ENCODE results near the gene WNT8B. TPM values are rescaled to one million over a fixed set of nuclear protein-coding genes. Genes with fewer than 3 reads are reported as not detected.

Gene WNT8B
- total RNA-seq, 1 donor from 2014 or later, result not detected

GRCh38 chr10:100498059-100498458 lies 35.2 kb downstream of the WNT8B start:
- Histone ChIP-seq H3K36me3 (peaks cover 0 to 24% of the 10 kb centered on the region in 2 donors), H3K27ac (no peak overlapping the region), H3K4me1 (no peaks in the 10 kb centered on the region), H3K9me3 (no peaks in the 10 kb centered on the region), H3K27me3 (no peaks in the 10 kb centered on the region), H3K4me3 (no peak overlapping the region)
- intact Hi-C loops (cut with DNase I), result no loop called here
- no peak for DNase-seq (ENCODE audit: extremely low spot score in 2 of 2)
- no peak for TF ChIP-seq CTCF (IDR thresholded peaks at IDR 0.05)
- no peak for TF ChIP-seq POLR2A (IDR thresholded peaks at IDR 0.05)
- no peak for TF ChIP-seq POLR2AphosphoS5 (IDR thresholded peaks at IDR 0.05; ENCODE audit: insufficient read depth in 1 of 2, low read depth in 1 of 2)

GRCh38 chr10:100501423-100501822 lies 38.6 kb downstream of the WNT8B start:
- no peaks in the 10 kb centered on the region for H3K9me3 ChIP-seq
- no peaks in the 10 kb centered on the region for H3K4me1 ChIP-seq
- no peak overlapping the region for H3K4me3 ChIP-seq
- intact Hi-C loops (cut with DNase I), result loop anchor here (5.0 kb wide), 1 partner anchor 324 kb away; no protein-coding TSS in a partner anchor
- H3K27ac ChIP-seq, result no peak overlapping the region
- TF ChIP-seq POLR2A (IDR thresholded peaks at IDR 0.05) (no peak), POLR2AphosphoS5 (IDR thresholded peaks at IDR 0.05; ENCODE audit: insufficient read depth in 1 of 2, low read depth in 1 of 2) (no peak), CTCF (IDR thresholded peaks at IDR 0.05) (no peak)
- H3K36me3 ChIP-seq, result peaks cover 0 to 24% of the 10 kb centered on the region in 2 donors
- H3K27me3 ChIP-seq, result no peaks in the 10 kb centered on the region
- no peak for DNase-seq (ENCODE audit: extremely low spot score in 2 of 2)

DNA sequence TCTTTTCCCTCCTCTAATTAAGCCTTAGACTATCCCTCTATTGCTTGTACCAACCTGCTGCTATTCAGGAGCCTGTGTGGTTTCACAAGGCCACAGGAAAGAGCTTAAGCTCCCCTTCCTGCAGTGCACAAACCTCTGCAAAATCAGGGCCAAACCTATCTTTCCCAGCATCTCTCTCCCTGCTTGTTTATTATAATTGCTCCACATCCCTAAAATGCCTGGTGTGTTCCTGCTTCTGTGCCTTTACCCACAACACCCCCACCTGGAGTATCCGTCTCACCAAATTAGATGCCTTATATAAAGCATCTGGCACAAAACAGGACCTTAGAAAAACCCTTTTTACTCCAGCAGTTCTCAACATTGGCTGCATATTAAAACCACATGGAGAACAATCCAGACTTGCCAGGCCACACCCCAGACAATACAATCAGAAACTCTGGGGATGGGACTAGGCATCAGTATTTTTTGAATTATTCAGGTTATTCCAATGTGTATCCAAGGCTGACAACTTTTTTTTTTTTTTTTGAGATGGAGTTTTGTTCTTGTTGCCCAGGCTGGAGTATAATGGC lies 40.2 kb downstream of the WNT8B start:
- no peaks in the 10 kb centered on the region for H3K27me3 ChIP-seq
- peaks cover 0 to 30% of the 10 kb centered on the region in 2 donors for H3K36me3 ChIP-seq
- no peak for DNase-seq (ENCODE audit: extremely low spot score in 2 of 2)
- H3K4me3 ChIP-seq, result no peak overlapping the region
- no peak overlapping the region for H3K27ac ChIP-seq
- H3K4me1 ChIP-seq, result no peaks in the 10 kb centered on the region
- no peaks in the 10 kb centered on the region for H3K9me3 ChIP-seq
- intact Hi-C loops (cut with DNase I), result loop anchor here (5.0 kb wide), 1 partner anchor 326 kb away; no protein-coding TSS in a partner anchor
- TF ChIP-seq POLR2A (IDR thresholded peaks at IDR 0.05) (no peak), CTCF (IDR thresholded peaks at IDR 0.05) (no peak), POLR2AphosphoS5 (IDR thresholded peaks at IDR 0.05; ENCODE audit: insufficient read depth in 1 of 2, low read depth in 1 of 2) (no peak)

- TF ChIP-seq POLR2A (IDR thresholded peaks at IDR 0.05) (no peak), CTCF (IDR thresholded peaks at IDR 0.05) (no peak), POLR2AphosphoS5 (IDR thresholded peaks at IDR 0.05; ENCODE audit: insufficient read depth in 1 of 2, low read depth in 1 of 2) (no peak)
- H3K27me3 ChIP-seq, result no peaks in the 10 kb centered on the region
- peaks cover 0 to 27% of the 10 kb centered on the region in 2 donors for H3K36me3 ChIP-seq
- H3K4me1 ChIP-seq, result no peaks in the 10 kb centered on the region
- no peak for DNase-seq (ENCODE audit: extremely low spot score in 2 of 2)
- no peaks in the 10 kb centered on the region for H3K9me3 ChIP-seq
- no peak overlapping the region for H3K27ac ChIP-seq
- no peak overlapping the region for H3K4me3 ChIP-seq
- intact Hi-C loops (cut with DNase I), result loop anchor here (5.0 kb wide), 1 partner anchor 327 kb away; no protein-coding TSS in a partner anchor
Observed at GRCh38 chr10:100504096-100504495, 41.3 kb downstream of the WNT8B start.

DNA sequence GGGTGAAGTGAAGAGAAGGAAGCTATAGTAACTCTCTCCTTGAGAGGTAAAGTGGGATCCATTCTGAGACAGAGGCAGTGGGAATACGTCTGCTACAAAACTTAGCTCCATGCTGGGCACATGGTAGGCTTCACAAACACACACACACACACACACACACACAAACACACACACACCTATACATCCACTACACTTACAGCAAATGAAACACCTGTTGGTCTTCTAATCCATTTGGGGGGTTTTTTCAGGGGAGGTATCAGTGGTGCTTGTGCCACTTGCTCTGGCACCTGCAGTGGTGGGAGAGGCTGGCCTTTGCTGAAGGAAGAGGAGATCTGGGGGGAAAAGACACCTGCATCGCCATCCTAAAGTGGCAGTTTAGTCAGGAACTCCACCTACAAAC lies 42.4 kb downstream of the WNT8B start:
- Histone ChIP-seq H3K27ac (no peak overlapping the region), H3K27me3 (no peaks in the 10 kb centered on the region), H3K9me3 (no peaks in the 10 kb centered on the region), H3K4me3 (no peak overlapping the region), H3K4me1 (no peaks in the 10 kb centered on the region), H3K36me3 (peaks cover 0 to 27% of the 10 kb centered on the region in 2 donors)
- intact Hi-C loops (cut with DNase I), result no loop called here
- TF ChIP-seq POLR2AphosphoS5 (IDR thresholded peaks at IDR 0.05; ENCODE audit: insufficient read depth in 1 of 2, low read depth in 1 of 2) (no peak), POLR2A (IDR thresholded peaks at IDR 0.05) (no peak), CTCF (IDR thresholded peaks at IDR 0.05) (no peak)
- no peak for DNase-seq (ENCODE audit: extremely low spot score in 2 of 2)
